ENCODE data around the gene MSL1.

MSL1 gene, protein sequence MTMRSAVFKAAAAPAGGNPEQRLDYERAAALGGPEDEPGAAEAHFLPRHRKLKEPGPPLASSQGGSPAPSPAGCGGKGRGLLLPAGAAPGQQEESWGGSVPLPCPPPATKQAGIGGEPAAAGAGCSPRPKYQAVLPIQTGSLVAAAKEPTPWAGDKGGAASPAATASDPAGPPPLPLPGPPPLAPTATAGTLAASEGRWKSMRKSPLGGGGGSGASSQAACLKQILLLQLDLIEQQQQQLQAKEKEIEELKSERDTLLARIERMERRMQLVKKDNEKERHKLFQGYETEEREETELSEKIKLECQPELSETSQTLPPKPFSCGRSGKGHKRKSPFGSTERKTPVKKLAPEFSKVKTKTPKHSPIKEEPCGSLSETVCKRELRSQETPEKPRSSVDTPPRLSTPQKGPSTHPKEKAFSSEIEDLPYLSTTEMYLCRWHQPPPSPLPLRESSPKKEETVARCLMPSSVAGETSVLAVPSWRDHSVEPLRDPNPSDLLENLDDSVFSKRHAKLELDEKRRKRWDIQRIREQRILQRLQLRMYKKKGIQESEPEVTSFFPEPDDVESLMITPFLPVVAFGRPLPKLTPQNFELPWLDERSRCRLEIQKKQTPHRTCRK

GRCh38 chr17:40121181-40122135 lies at the start of gene MSL1:
TSS of gene MSL1 (plus strand) at chr17:40121971. CDS start at chr17:40122613, 642 bp downstream.
- peak; percentile 94 for DNase-seq

DNA sequence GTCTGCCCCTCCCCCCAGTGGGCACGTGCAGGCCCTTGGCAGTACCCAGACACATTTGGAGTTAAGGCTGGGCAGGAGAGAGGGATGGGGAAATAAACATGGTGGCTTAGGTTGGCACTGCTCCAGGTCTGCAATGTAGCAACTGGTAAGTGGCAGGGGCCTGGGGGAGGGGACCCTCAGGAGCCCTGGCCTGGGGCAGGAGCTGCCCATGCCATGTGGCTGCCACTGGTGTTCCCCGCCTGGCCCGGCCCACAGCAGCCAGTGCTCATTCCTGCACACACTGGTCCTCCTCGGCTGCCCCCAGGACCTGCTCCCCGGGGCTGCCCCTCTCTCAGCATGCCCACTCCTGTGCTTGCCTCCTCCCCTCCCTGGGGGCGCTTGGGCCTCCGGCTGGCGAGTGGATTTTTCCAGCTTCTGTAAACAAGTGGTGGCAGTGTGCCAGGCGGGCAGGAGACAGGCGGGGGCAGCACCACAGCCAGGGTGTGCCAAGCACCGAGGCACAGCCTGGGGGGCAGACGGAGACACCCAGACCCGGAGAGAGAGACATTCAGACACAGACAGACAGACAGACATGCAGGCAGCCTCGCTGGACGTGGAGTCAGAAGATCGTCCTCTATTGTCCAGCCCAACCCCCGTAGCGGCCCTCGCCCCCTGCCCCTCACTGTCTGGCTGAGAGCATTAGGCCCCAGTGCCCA lies 49.6 kb upstream of the MSL1 start:
- DNase-seq, result peak; percentile 81

GRCh38 chr17:40072735-40073346 lies 48.9 kb upstream of the MSL1 start:
- DNase-seq, result no peak

GRCh38 chr17:40073454-40074174 lies 48.2 kb upstream of the MSL1 start:
- DNase-seq, result no peak

DNA sequence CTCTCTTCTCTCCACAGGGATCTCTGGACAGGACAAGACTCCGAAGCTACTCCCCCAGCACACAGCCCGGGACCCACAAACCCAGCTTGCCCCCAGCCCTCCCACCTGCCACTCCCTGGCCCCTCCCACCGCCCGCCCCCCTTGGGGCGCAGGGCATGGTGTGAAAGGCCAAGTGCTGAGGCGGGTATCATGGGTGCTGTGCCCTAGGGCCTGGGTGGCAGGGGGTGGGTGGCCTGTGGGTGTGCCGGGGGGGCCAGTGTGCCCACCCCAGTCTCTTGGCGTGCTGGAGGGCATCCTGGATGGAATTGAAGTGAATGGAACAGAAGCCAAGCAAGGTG lies 47.6 kb upstream of the MSL1 start:
- no peak for DNase-seq

DNA sequence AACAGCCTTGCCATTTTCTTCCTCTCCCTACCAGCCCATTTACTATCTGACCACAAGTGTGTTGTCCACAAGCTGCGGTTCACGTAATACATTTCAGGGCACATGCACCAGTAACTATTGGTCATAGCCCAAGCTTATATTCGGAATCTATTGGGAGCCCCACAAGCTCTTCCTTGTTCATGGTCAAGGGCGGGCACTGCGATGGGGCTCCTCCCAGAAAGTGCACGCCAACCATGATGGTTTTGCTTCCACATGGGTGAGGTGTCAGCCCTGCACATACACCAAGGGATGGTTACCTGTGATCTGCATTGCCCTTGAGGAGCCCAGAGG lies 46.9 kb upstream of the MSL1 start:
- DNase-seq, result no peak

DNA sequence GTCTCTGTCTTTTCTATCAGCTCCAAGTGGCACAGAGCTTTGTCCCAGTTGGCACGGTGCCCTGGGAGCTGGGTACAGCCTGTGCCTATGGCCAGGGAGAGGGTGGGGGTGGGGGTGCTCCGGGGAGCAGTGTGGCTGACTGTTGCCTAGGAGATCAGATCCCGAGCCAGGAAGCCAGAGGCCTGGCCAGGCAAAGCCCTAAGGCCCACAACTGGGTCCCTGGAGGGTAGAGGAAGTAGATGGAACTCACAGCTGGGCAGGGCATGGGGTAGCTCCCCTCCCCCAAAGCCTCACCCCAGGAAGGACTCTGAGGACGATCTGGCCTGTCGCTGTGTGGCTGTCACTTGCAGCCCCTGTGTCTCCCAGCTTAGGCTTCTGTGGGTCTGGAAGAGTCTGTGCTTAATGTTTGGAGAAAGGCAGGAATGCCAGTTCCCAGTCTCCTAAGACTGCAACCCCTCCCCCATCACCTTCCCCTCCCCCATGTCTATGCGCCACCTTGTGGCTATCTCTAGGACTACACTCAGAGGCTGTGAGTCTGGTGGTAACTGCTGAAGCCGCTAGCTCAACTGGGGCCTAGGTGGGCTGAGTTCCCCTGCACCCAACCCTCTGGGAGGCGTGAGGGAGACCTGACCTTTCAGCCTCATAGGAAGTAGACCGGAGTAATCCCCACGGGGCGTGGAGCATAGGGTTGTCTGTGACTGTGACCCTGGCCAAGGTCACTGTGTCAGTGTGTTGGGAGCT lies 46.4 kb upstream of the MSL1 start:
- no peak for DNase-seq

DNA sequence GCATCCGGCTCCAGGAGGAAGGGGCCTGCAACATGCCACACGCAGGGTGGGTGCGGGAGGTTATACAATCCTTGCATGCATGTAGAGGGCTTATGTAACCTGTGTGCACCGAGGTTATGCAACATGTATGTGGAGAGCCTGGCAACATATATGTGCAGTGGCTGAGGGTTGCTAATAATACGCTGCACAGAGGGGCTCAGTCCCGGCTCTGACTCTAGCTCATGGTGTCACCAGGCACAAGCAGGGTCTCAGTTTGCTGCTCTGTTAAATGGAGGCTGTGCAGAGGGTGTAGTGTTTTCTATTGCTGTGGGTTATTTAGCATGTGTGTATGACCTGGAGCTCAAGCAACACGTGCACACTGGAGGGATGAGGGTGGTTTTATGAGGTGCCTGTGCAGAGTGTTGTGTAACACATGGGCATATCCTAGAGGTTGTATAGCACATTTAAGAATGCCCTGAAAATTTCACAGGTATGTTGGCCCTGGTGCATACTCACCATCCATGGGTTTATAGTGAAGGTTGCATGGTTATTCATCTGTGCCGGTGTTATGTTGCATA lies 45.8 kb upstream of the MSL1 start:
- DNase-seq, result peak; percentile 25

DNA sequence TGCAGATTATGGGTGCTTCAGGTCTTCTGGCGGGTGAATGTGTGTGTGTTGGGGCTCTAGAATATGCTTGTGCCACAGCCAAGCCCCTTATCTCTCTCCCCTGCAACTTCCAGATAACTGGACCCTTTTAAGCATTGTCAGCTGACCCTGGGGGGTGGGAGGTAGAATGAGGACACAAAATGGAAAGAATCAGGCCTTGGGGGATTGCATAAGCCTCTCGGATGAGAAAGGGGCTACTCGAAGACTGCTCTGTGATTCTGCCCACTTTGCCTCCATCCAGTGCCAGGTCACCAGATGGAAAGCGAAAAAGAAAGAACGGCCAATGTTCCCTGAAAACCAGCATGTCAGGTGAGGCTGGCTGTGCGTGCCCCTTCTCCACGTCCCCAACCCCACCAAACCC lies 45.2 kb upstream of the MSL1 start:
- DNase-seq, result no peak

- DNase-seq, result no peak
Observed at GRCh38 chr17:40079545-40079944, 42.2 kb upstream of the MSL1 start.

GRCh38 chr17:40084477-40084876 lies 37.3 kb upstream of the MSL1 start:
- no peak for DNase-seq

DNA sequence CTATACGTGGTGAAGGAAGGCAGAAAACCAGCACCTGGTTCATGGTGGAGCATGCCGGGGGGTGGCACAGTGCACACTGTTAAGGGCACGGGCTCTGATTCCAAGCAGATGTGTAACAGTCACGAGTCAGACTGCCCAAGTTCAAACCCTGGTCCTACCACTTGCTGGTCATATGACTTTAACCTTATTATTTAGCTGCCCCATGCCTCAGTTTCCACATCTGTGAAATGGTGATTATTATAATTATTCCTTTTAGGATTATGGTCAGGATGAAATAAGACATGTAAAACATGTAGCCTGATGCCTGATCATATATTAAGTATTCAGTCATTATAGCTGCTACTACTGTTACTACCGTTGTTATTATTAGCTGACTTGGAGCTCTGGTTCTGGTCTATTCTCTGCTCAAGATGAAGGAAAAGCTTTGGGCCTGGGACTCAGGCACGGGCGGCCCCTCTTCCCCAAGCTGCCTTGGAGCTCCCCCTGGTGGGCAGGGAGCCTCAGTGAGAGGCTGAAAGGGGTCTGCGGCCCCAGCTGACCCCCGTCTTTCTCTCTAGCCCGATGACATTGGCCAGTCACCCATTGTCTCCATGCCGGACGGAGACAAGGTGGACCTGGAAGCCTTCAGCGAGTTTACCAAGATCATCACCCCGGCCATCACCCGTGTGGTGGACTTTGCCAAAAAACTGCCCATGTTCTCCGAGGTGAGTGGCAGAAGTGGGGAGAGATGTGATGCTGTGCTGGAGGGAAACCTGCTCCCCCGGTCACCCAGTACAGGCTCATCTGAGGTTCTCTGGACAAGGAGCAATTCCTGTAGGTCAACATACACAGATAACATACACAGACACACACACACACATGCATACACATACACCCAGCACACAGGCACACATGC lies 35.4 kb upstream of the MSL1 start:
- DNase-seq, result peak; percentile 50

DNA sequence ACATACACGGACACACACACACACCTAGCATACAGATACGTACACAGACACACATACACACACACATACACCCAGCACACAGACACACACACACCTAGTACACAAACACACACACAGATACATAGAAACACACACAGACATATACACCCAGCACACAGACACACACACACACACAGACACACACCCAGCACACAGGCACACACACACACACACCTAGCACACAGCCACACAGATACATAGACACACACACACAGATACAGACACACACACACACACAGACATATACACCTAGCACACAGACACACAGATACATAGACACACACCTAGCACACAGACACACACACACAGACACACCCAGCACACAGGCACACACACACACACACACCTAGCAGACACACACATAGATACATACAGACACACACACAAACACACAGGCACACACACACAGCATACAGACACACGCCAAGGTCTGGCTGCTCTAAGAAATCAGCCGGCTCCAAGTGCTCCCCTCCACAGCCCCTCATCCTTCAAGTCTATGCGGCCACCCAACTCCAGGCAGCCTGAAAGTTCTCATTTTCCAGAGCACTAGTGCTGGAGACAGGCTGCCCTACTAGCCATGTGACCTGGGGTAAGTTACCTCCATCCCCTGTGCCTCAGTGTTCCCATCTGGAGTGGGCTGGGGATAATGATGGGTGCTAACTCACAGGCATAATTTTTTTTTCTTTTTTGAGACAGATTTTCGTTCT lies 34.5 kb upstream of the MSL1 start:
- no peak for DNase-seq

GRCh38 chr17:40087903-40088718 lies 33.7 kb upstream of the MSL1 start:
- DNase-seq, result no peak

DNA sequence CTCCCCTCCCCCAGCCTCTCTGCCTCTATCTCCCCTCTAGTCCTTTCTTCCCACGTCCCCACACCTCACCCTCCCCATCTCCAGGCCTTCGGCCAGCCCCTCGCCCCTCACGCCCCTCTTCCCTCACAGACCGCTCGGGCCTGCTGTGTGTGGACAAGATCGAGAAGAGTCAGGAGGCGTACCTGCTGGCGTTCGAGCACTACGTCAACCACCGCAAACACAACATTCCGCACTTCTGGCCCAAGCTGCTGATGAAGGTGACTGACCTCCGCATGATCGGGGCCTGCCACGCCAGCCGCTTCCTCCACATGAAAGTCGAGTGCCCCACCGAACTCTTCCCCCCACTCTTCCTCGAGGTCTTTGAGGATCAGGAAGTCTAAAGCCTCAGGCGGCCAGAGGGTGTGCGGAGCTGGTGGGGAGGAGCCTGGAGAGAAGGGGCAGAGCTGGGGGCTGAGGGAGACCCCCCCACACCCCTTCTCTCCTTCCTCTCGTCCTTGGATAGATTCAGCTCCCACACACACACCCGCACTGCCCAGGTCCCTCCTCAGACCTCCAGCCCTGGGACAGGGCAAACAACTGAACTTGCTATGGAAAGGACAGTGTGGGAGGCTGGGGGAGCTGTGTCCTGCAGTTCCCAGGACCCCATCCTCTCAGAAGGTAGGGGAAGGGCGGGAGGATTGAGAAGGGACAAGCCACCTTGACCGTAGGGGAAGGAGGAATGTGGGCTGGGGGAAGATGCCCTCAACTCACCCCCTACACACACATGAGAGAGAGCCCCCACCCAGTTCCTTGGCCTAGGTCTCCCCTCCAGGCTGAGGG lies 32.5 kb upstream of the MSL1 start:
- no peak for DNase-seq

DNA sequence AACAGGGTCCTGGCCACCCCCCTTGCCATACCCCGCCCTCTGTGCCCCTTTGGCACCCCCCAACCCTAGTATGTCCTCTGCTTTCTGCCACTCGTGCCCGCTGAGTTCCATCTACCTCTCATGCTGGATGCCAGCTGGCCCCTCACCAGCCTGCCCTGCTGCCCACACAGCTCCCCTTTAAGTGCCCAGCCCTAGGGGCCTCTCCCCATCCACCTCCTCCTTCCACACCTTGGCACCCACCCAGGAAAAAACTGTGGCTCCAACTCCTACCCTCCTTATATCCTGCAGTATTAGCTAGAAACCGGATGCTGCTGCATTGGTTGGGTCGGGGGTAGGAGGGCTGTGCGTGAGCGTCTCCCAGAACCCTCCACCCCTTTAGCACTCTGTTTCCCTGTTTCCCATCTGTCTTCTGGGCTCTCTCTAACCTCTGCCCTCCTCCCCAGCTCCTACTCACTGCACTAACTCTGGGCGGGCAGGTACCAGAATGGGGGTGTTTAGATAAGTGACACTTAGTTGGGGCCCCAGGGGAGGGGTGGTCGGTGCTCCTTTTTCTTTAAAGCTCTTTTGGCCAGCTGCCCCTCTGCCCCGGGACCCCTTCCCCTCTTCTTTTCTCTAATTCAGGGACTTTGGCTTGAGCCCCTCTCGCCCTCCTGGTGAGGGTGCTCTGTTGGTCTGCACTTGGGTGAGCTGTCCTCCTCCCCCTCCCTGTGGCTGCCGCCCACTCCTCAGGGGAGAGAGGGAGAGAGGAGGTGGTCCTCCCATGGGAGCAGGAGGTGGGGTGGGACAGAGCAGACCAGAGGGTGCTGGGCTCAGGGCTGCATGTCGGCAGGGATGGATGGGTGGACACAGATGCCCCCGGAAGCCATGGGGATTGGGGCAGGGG lies 31.3 kb upstream of the MSL1 start:
- DNase-seq, result peak; percentile 69

Measured in femur (tissue), 1 donor.